ENCODE measurements around the gene DUSP19. TPM values are rescaled to one million over a fixed set of nuclear protein-coding genes. Genes with fewer than 3 reads are reported as not detected.
A peak's percentile ranks its signal among the peaks of the same experiment; 100 is the strongest.
"Not testable (repeated sequence)": the region's sequence is repeated elsewhere in the genome, so short reads cannot be mapped to it uniquely, and the experiment has no call there.

The DUSP19 gene
- 2.2 TPM for polyA plus RNA-seq (ENCODE audit: insufficient read length)

DNA sequence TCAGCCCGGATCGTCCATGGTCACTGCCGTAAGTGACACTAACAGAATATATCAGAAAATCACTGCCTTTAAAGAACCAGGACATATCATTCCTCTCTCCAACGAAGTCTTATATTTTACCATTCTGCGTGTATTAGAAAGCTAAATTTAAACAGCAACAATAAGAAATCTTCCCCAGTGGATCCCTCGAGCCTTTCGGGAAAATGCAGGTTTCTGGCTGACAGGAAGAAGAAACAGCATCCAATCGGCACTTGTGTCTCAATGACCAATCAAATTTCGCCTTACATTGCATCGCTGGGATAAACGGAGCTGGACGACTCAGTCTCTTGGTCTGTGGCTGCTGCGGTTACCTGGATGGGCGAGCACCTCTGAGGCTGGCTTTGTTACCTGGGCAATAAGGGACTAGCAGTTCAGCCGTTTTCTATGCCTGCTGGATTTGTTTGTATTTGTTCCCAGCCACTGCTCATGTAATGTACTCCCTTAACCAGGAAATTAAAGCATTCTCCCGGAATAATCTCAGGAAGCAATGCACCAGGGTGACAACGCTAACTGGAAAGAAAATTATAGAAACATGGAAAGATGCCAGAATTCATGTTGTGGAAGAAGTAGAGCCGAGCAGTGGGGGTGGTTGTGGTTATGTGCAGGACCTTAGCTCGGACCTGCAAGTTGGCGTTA is at the start of gene DUSP19:
TSS of gene DUSP19 (plus strand) at position 284 of the 675 bp plus-strand sequence. CDS start at position 471, 187 bp downstream.
- peak; percentile 95 for DNase-seq (ENCODE audit: low read depth)

- DNase-seq (ENCODE audit: low read depth) = no peak
Observed at GRCh38 chr2:183029219-183029618, 49.3 kb upstream of the DUSP19 start.

- no peak for DNase-seq (ENCODE audit: low read depth)
Observed at GRCh38 chr2:183031911-183032794, 46.4 kb upstream of the DUSP19 start.

GRCh38 chr2:183033951-183034350 is 44.6 kb upstream of the DUSP19 start:
- DNase-seq (ENCODE audit: low read depth) = no peak

DNA sequence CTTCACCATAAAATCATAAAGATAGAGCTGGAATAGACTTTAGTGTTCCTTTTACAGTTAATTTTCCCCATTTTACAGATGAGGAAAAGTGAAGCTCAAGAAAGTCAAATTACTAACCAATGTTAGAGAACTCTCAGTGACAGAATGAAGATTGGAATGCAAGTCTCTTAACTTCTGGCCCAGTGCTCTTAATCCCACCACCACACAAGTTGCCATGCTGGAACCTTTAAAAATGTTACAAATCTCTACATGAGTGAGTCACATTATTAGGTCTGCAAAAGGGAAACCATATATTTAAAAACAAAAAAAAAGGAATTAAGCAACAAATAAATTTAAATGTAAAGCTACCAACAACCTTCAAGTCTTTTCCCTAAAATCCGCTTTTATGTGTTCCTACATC is 43.7 kb upstream of the DUSP19 start:
- DNase-seq (ENCODE audit: low read depth) = no peak

DNA sequence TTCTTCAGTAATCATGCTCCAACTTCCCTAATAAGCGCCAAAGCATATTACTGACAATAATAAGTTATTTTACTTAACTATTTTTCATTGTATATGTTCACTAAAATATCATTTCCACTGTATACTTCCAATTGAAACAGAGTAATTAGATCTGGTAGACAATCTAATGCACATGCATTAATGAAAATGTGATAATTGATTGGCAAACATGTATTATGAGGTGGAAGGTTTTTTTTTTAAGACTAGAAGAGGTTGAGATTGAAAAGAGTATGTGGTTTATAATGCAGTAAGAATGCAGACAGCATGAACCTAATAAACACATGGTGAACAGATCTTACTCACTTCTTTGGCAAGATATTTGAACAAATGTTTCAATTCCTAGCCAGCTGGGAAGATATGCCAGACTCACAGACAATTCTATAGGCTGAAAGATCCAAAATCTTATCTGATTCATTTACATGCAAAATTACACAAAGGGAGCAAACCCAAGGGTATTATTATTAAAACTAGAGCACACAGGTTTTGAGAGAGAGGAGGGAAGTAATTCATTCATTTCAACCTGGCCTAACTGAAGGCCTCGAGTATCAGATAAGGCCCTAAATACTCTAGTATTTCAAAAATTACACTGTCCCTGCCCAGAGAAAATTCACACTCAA is 43.1 kb upstream of the DUSP19 start:
- no peak for DNase-seq (ENCODE audit: low read depth)

DNA sequence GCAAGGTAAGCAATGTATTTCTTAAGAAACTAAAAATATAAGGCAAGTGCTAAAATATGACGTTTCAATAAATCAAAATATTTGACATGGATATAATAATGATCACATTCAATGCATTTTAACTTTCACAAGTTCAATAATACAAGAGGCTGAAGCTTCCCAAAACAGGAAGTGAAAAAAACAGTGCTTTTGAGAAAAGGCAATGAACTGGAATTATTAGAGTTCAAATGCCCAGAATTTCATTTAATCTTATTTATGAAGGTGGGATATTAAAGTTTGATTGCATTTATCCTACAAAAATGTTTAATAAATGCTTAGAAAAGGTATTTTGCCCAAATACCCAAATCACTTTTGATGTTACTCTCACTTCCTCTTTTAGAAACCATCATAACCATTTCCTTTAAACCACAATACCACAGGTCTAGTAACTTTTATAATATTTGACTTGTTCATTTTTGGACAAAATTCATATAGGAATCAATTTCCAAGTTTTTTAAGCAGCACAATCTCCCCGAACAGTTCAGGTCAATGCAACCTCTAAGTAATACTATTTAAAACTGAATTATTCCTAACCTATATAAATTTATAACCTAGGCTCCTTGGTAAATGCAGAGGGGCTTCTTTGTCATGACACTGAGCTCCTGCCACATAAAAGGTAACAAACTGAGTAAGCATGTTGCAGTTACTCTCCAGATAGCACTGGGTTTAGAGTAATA is 42.4 kb upstream of the DUSP19 start:
- DNase-seq (ENCODE audit: low read depth) = no peak

DNA sequence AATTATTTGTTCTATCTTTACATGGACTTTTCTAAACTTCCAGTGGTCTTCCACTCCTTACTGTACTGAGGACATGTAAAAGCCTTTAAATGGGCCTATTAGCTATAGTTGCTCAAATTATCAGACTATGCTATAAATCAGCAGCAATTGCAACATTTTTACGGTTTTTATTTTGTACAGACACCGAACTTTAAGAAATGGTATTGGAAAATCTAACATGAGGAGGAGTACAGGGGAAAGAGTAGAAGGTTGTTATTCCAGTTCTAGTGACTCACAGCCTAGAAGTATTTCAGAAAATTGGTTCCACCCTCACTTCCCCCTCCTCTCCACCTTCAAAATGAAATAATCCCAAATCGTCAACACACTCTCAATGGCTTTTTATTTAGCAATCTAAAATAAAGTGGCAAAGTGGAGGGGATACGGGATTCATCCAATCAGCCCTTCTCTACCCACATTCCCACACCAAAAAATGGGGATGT is 41.4 kb upstream of the DUSP19 start:
- DNase-seq (ENCODE audit: low read depth) = no peak

DNA sequence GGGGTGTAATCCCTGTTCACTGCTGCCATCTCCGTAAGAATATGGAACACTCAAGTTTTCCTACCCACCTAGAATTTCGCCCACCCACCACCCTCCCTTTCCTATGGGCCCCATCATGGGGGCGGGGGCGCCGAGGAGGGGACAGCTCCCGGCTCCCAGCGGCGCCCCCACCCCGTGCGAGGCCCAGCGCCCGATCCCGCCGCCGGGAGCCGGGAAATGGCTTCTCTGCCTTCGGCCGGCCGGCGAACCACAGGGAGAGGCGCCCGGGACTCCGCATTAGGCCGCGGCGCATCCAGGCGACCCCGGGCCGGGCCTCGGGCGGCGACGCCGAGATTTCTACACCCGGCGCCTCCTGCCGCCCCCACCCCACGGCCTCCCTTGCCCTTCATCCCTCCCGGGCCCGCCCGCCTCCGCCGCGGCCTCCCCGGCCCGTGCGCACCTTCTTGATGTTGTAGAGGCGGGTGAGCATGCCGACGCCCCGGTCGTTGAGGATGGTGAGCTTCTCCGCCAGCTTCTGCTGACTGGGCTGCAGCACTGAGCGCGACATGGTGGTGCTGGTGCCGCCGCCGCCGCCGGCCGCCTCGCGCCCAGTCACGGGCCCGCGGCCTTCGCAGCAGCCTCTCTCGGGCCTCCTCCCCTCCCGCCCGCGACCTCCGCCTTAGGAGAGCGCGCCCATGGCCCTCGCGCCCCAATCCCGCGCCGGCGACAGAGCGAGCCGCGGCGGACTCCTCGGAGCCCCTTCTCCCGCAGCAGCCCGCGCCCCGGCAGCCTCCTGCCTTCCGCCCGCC is 40.8 kb upstream of the DUSP19 start:
- DNase-seq (ENCODE audit: low read depth) = no peak

- peak; percentile 36 for DNase-seq (ENCODE audit: low read depth)
Observed at GRCh38 chr2:183038341-183039300, 39.9 kb upstream of the DUSP19 start, which contains the start of gene NCKAP1. Gene NCKAP1, minus strand, starts transcription at chr2:183038457. Its CDS starts 358 bp downstream, at chr2:183038099.

DNA sequence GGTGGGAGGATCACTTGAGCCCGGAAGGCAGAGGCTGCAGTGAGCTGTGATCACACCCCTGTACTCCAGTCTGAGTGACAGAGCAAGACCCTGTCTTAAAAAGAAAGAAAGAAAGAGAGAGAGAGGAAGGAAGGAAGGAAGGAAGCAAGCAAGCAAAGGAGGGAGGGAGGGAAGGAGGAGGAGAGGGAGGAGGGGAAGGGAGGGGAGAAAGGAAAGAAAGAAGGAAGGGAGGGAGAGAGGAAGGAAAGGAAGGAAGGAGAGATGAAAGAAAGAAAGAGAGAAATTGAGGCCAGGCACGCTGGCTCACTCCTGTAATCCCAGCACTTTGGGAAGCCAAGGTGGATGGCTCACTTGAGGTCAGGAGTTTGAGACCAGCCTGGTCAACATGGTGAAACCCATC is 37.9 kb upstream of the DUSP19 start:
- DNase-seq (ENCODE audit: low read depth) = no peak

- DNase-seq (ENCODE audit: low read depth) = not testable (repeated sequence)
Observed at GRCh38 chr2:183043580-183043979, 35.0 kb upstream of the DUSP19 start.

- DNase-seq (ENCODE audit: low read depth) = not testable (repeated sequence)
Observed at GRCh38 chr2:183047486-183048125, 30.9 kb upstream of the DUSP19 start.

- DNase-seq (ENCODE audit: low read depth) = no peak
Observed at GRCh38 chr2:183049420-183049819, 29.1 kb upstream of the DUSP19 start.

DNA sequence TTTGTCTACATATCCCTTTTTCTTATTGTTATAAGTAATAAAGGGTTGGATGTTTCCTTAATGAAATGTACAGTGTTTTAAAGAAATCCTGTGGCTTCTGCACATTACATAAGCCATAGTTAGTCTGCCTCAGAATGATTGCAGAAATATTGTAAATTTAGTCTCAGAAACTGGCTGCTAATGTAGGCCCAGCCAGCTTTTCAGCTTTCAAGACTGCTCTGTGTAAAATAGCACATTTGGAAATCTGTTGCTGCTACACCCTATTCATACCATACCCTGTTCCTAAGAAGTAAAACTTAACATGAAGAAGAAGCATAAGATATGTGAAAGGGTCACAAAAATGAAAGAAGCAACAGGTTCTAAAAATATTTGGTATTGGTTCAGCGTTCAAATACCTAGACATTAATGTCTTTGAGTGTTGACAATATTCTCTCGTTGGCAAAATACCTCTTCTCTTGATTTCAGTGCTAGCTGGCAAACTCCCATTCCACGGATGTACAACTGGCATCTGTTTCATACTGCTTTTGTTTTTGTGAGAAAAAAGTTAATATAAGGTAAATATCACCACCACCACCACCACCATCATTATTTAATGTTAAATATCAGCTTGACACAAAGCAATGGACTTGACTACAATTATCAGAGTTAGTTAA is 21.1 kb upstream of the DUSP19 start:
- DNase-seq (ENCODE audit: low read depth) = no peak

DNA sequence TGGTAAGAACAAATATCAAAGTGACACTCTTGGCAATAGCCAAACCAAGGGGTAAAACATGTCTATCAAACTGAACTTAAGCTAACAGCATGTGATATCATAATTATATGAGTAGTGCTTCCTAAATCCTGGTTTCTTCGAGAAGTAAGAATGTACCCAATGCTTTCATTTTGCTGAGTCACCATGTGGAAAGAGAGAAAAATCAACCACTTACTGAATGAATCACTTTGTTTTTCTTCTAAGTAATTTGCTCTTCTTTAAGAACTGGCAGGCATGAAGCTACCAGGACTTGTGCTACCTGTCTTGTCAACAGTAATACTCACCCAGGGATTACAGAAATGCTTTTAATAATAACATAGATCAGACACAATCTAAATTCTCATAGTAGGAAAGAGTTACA is 19.0 kb upstream of the DUSP19 start:
- no peak for DNase-seq (ENCODE audit: low read depth)

DNA sequence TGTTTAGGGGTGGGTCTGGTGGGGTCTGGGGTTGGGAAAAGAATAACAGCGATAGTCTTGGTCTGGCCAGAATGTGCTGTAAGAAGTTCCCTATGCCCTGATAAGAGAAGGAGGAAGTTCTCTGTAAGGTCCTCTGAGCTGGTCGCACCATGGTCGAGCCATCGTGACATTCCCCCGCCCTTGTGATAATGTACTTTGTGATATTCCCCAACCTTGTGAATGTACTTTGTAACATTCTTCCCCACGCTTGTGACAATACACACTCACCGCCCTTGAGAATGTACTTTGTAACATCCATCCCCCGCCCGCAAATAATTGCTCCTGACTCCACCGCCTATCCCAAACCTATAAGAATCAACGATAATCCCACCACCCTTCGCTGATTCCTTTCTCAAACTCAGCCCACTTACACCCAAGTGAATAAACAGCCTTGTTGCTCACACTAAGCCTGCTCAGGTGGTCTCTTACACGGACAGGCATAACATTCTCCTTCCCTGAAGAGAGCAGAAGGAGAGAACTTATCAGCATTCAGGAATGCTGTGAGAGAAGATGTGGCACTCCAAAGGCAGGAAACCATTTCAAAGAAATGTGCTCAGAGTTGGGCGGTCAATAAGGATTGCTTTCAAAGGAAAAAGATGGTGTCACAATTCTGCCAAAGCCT is 17.8 kb upstream of the DUSP19 start:
- DNase-seq (ENCODE audit: low read depth) = no peak

- DNase-seq (ENCODE audit: low read depth) = no peak
Observed at GRCh38 chr2:183063083-183063482, 15.5 kb upstream of the DUSP19 start.
